Upper lobe of right lung (tissue), 1 donor: ENCODE measurements around the gene ABR. TPM values are rescaled to one million over a fixed set of nuclear protein-coding genes. Genes with fewer than 3 reads are reported as not detected.

Experiments
- ATAC-seq: fragments of 200-7000 bp; cut with Tn5 transposase; one replicate; pipeline ENCODE4 v1.9.1; 2020; ENCODE audit warnings: mild to moderate bottlenecking, moderate library complexity
- DNase-seq: peaks from one replicate; pipeline ENCODE4 v3.0.0-alpha.2; 2020
- H3K27ac ChIP-seq: fragments of 200-600 bp; one replicate; pipeline ENCODE4 v1.8.0; 2022
- H3K27me3 ChIP-seq: fragments of 200-600 bp; one replicate; pipeline ENCODE4 v1.8.0; 2022; ENCODE audit warnings: mild to moderate bottlenecking
- H3K36me3 ChIP-seq: fragments of 200-600 bp; one replicate; pipeline ENCODE4 v1.8.0; 2022
- H3K4me1 ChIP-seq: fragments of 200-600 bp; one replicate; pipeline ENCODE4 v1.8.0; 2022
- H3K4me3 ChIP-seq: fragments of 200-600 bp; one replicate; pipeline ENCODE4 v1.8.0; 2022; ENCODE audit warnings: mild to moderate bottlenecking
- H3K9me3 ChIP-seq: fragments of 200-600 bp; one replicate; pipeline ENCODE4 v1.8.0; 2022
- CTCF ChIP-seq: fragments of 200-600 bp; IDR thresholded peaks from one replicate; pipeline ENCODE4 v1.8.0; 2022; ENCODE audit warnings: antibody characterized with exemption
- intact Hi-C: fragments of 100-400 bp; cut with DNase I; formaldehyde crosslinking; loops from one replicate; pipeline ENCODE4 v1.11.0; 2022
- total RNA-seq: library from RNA; stranded (reverse); fragmentation: NEBNext Ultra II Directional; extraction: Animal tissue kit (Norgen Biotek cat#: 25700); gene quantifications from one replicate; pipeline ENCODE4 v1.2.1, GENCODE V29; 2021
- donor health status: DM: no; HTN: yes; CAD: no; lungs with severe emphysema.

The ABR gene
- total RNA-seq, 1 donor from 2014 or later: 185 TPM

GRCh38 chr17:1029196-1029921 is 150.4 kb downstream of the ABR start:
- intact Hi-C loops: no loop called here
- H3K4me3 ChIP-seq: no peak overlapping the region
- no peak for ATAC-seq

GRCh38 chr17:1027044-1027443 is 152.7 kb downstream of the ABR start:
- intact Hi-C loops: no loop called here
- TF ChIP-seq CTCF: no peak

More at GRCh38 chr17:1029196-1029921, 150.4 kb downstream of the ABR start:
- DNase-seq: no peak
- Histone ChIP-seq H3K9me3 (no peaks in the 10 kb centered on the region), H3K4me1 (peaks cover 12% of the 10 kb centered on the region), H3K27me3 (no peaks in the 10 kb centered on the region), H3K27ac (peak overlapping the region; percentile 11), H3K36me3 (peaks cover 18% of the 10 kb centered on the region)
- no peak for TF ChIP-seq CTCF

GRCh38 chr17:1026599-1026975 is 153.2 kb downstream of the ABR start:
- no peaks in the 10 kb centered on the region for H3K27me3 ChIP-seq
- ATAC-seq (no peak), DNase-seq (no peak)
- H3K9me3 ChIP-seq: no peaks in the 10 kb centered on the region
- H3K4me1 ChIP-seq: peaks cover 12% of the 10 kb centered on the region
- no peak overlapping the region for H3K27ac ChIP-seq
- intact Hi-C loops: no loop called here
- peaks cover 11% of the 10 kb centered on the region for H3K36me3 ChIP-seq
- H3K4me3 ChIP-seq: no peak overlapping the region
- no peak for TF ChIP-seq CTCF

More at GRCh38 chr17:1027044-1027443, 152.7 kb downstream of the ABR start:
- Histone ChIP-seq H3K27me3 (no peaks in the 10 kb centered on the region), H3K4me3 (no peak overlapping the region), H3K27ac (no peak overlapping the region), H3K4me1 (peaks cover 12% of the 10 kb centered on the region), H3K9me3 (no peaks in the 10 kb centered on the region), H3K36me3 (peaks cover 11% of the 10 kb centered on the region)
- DNase-seq (no peak), ATAC-seq (no peak)

- DNase-seq (no peak), ATAC-seq (no peak)
- Histone ChIP-seq H3K4me1 (peaks cover 9% of the 10 kb centered on the region), H3K4me3 (no peak overlapping the region), H3K36me3 (peaks cover 11% of the 10 kb centered on the region), H3K9me3 (no peaks in the 10 kb centered on the region), H3K27ac (no peak overlapping the region), H3K27me3 (no peaks in the 10 kb centered on the region)
- intact Hi-C loops: no loop called here
- no peak for TF ChIP-seq CTCF
Observed at GRCh38 chr17:1025733-1026598, 153.8 kb downstream of the ABR start.

GRCh38 chr17:1024076-1024475 is 155.7 kb downstream of the ABR start:
- Histone ChIP-seq H3K4me1 (no peaks in the 10 kb centered on the region), H3K4me3 (no peak overlapping the region), H3K36me3 (peaks cover 11% of the 10 kb centered on the region), H3K27me3 (no peaks in the 10 kb centered on the region), H3K27ac (no peak overlapping the region), H3K9me3 (no peaks in the 10 kb centered on the region)
- ATAC-seq: no peak
- intact Hi-C loops: no loop called here
- DNase-seq: no peak
- no peak for TF ChIP-seq CTCF
